ENCODE results near the gene PRKRA. TPM values are rescaled to one million over a fixed set of nuclear protein-coding genes. Genes with fewer than 3 reads are reported as not detected.

PRKRA gene
- total RNA-seq, 1 donor from 2014 or later, result 135 TPM

GRCh38 chr2:178386986-178387597, 63.9 kb downstream of the PRKRA start:
- H3K4me3 ChIP-seq, result no peak overlapping the region

GRCh38 chr2:178385595-178386148, 65.3 kb downstream of the PRKRA start:
- no peaks in the 10 kb centered on the region for H3K27me3 ChIP-seq
- no peaks in the 10 kb centered on the region for H3K4me1 Mint-ChIP-seq
- no peak overlapping the region for H2AFZ ChIP-seq (replicated peaks)
- no peaks in the 10 kb centered on the region for H3K9me3 Mint-ChIP-seq
- H3K4me2 ChIP-seq, result no peak overlapping the region
- H4K20me1 ChIP-seq (ENCODE audit: low read depth), result no peaks in the 10 kb centered on the region
- H3K27ac ChIP-seq, result no peak overlapping the region
- H3K4me3 Mint-ChIP-seq, result no peak overlapping the region
- no peaks in the 10 kb centered on the region for H3K27me3 Mint-ChIP-seq (ENCODE audit: insufficient read depth, low read depth)
- no peaks in the 10 kb centered on the region for H3F3A ChIP-seq (ENCODE audit: low read depth)
- no peaks in the 10 kb centered on the region for H3K36me3 ChIP-seq
- H3K79me2 ChIP-seq (ENCODE audit: low read depth), result no peaks in the 10 kb centered on the region
- no peaks in the 10 kb centered on the region for H3K9me3 ChIP-seq (ENCODE audit: low read depth)
- TF ChIP-seq CTCF (IDR thresholded peaks at IDR 0.05) (no peak), EZH2phosphoT487 (IDR thresholded peaks at IDR 0.05) (no peak), EZH2 (IDR thresholded peaks at IDR 0.05) (no peak)
- H3K36me3 Mint-ChIP-seq, result peaks cover 4% of the 10 kb centered on the region
- no peak for DNase-seq (ENCODE audit: low spot score)
- no peak overlapping the region for H3K9ac ChIP-seq
- no peaks in the 10 kb centered on the region for H3K4me1 ChIP-seq
- no peak overlapping the region for H3K4me3 ChIP-seq
- H3K27ac Mint-ChIP-seq, result no peak overlapping the region

More at GRCh38 chr2:178386986-178387597, 63.9 kb downstream of the PRKRA start:
- no peaks in the 10 kb centered on the region for H3F3A ChIP-seq (ENCODE audit: low read depth)
- no peaks in the 10 kb centered on the region for H3K4me1 ChIP-seq
- H4K20me1 ChIP-seq (ENCODE audit: low read depth), result no peaks in the 10 kb centered on the region
- H3K4me2 ChIP-seq, result no peak overlapping the region
- H2AFZ ChIP-seq (replicated peaks), result no peak overlapping the region
- no peak overlapping the region for H3K9ac ChIP-seq
- no peak for DNase-seq (ENCODE audit: low spot score)
- no peaks in the 10 kb centered on the region for H3K79me2 ChIP-seq (ENCODE audit: low read depth)
- no peak overlapping the region for H3K27ac Mint-ChIP-seq
- no peaks in the 10 kb centered on the region for H3K9me3 ChIP-seq (ENCODE audit: low read depth)
- no peaks in the 10 kb centered on the region for H3K9me3 Mint-ChIP-seq
- TF ChIP-seq EZH2 (IDR thresholded peaks at IDR 0.05), result no peak
- TF ChIP-seq CTCF (IDR thresholded peaks at IDR 0.05), result no peak
- no peak for TF ChIP-seq EZH2phosphoT487 (IDR thresholded peaks at IDR 0.05)
- no peaks in the 10 kb centered on the region for H3K27me3 Mint-ChIP-seq (ENCODE audit: insufficient read depth, low read depth)
- H3K27me3 ChIP-seq, result no peaks in the 10 kb centered on the region
- H3K4me3 Mint-ChIP-seq, result no peak overlapping the region
- no peaks in the 10 kb centered on the region for H3K4me1 Mint-ChIP-seq
- no peaks in the 10 kb centered on the region for H3K36me3 ChIP-seq
- no peak overlapping the region for H3K27ac ChIP-seq
- peaks cover 4% of the 10 kb centered on the region for H3K36me3 Mint-ChIP-seq

- Histone ChIP-seq H3K79me2 (ENCODE audit: low read depth) (no peaks in the 10 kb centered on the region), H3K27ac (no peak overlapping the region), H3K9ac (no peak overlapping the region), H3F3A (ENCODE audit: low read depth) (no peaks in the 10 kb centered on the region), H3K4me2 (no peak overlapping the region), H4K20me1 (ENCODE audit: low read depth) (no peaks in the 10 kb centered on the region), H3K4me1 (no peaks in the 10 kb centered on the region), H3K9me3 (ENCODE audit: low read depth) (no peaks in the 10 kb centered on the region), H2AFZ (replicated peaks) (no peak overlapping the region), H3K27me3 (no peaks in the 10 kb centered on the region), H3K36me3 (no peaks in the 10 kb centered on the region), H3K4me3 (no peak overlapping the region)
- H3K27me3 Mint-ChIP-seq (ENCODE audit: insufficient read depth, low read depth), result no peaks in the 10 kb centered on the region
- TF ChIP-seq CTCF (IDR thresholded peaks at IDR 0.05) (no peak), EZH2phosphoT487 (IDR thresholded peaks at IDR 0.05) (no peak), EZH2 (IDR thresholded peaks at IDR 0.05) (no peak)
- no peak for DNase-seq (ENCODE audit: low spot score)
- no peaks in the 10 kb centered on the region for H3K4me1 Mint-ChIP-seq
- H3K27ac Mint-ChIP-seq, result no peak overlapping the region
- H3K4me3 Mint-ChIP-seq, result no peak overlapping the region
- peaks cover 4% of the 10 kb centered on the region for H3K36me3 Mint-ChIP-seq
- H3K9me3 Mint-ChIP-seq, result no peaks in the 10 kb centered on the region
These were observed 67.3 kb downstream of the PRKRA start for GRCh38 chr2:178383718-178384117.

Other genes with a start within 250 kb of the PRKRA start
- gene PJVK, start 203 bp upstream of the PRKRA start, total RNA-seq (ENCODE audit: low replicate concordance), result 3.0 and 4.4 TPM in 2 replicates
- 28.1 and 47.0 TPM in 2 replicates for gene FKBP7, start 27.4 kb upstream of the PRKRA start, total RNA-seq (ENCODE audit: low replicate concordance)
- 5.9 and 26.2 TPM in 2 replicates for gene PLEKHA3, start 29.3 kb upstream of the PRKRA start, total RNA-seq (ENCODE audit: low replicate concordance)